KG1 (cell line): ENCODE results near the gene HOTAIR.

Source experiments
- DNase-seq: peaks from one replicate; lab custom pipeline; 2025; lab: John Stamatoyannopoulos, UW

HOTAIR gene

GRCh38 chr12:53987787-53988230 lies 13.1 kb upstream of the HOTAIR start:
- no peak for DNase-seq

- DNase-seq, result no peak
These were observed 12.1 kb upstream of the HOTAIR start for GRCh38 chr12:53986686-53987483.

GRCh38 chr12:53985994-53986685 lies 11.4 kb upstream of the HOTAIR start:
- no peak for DNase-seq

GRCh38 chr12:53985692-53985993 lies 10.9 kb upstream of the HOTAIR start:
- DNase-seq, result no peak

- no peak for DNase-seq
These were observed 10.3 kb upstream of the HOTAIR start, which contains the start of gene HOXC10 for GRCh38 chr12:53984901-53985691. Gene HOXC10 (plus strand): TSS chr12:53985146. CDS start chr12:53985260, 114 bp downstream.

GRCh38 chr12:53983950-53984572 lies 9.3 kb upstream of the HOTAIR start:
- no peak for DNase-seq

- DNase-seq, result no peak
These were observed 8.8 kb upstream of the HOTAIR start for GRCh38 chr12:53983568-53983949.

GRCh38 chr12:53982648-53983567 lies 8.2 kb upstream of the HOTAIR start:
- DNase-seq, result no peak

GRCh38 chr12:53981634-53982565 lies 7.1 kb upstream of the HOTAIR start:
- DNase-seq, result no peak

- no peak for DNase-seq
These were observed 6.2 kb upstream of the HOTAIR start for GRCh38 chr12:53980802-53981496.

GRCh38 chr12:53980104-53980801 lies 5.5 kb upstream of the HOTAIR start:
- no peak for DNase-seq

GRCh38 chr12:53978477-53979356 lies 4.0 kb upstream of the HOTAIR start:
- no peak for DNase-seq

- DNase-seq, result no peak
These were observed 3.1 kb upstream of the HOTAIR start for GRCh38 chr12:53977596-53978445.

GRCh38 chr12:53976823-53977595 lies 2.3 kb upstream of the HOTAIR start:
- no peak for DNase-seq

GRCh38 chr12:53976172-53976822 lies 1.5 kb upstream of the HOTAIR start:
- no peak for DNase-seq
